IMR-90 (cell line): Measurements from ENCODE around the gene THSD7B. TPM values are rescaled to one million over a fixed set of nuclear protein-coding genes. Genes with fewer than 3 reads are reported as not detected.

Experiments used
- ATAC-seq: fragments of 200-7000 bp; cut with Tn5 transposase; 2 replicates; pipeline ENCODE4 v1.9.1; 2020; ENCODE audit warnings: low read depth, mild to moderate bottlenecking, moderate library complexity
- BruUV-seq: library from RNA; stranded (reverse); fragments of 400-500 nt; replicated peaks from 2 replicates; lab custom pipeline; 2021; lab: Mats Ljungman, UMichigan
- CTCF ChIA-PET: fragments of 300-600 bp; formaldehyde crosslinking; extraction: SDS; loops from one replicate; lab custom pipeline; 2021; ENCODE audit warnings: antibody characterized with exemption; lab: Yijun Ruan, JAX
- POLR2A ChIA-PET: fragments of 300-600 bp; sonication (Branson Sonifier 250); formaldehyde crosslinking; loops from one replicate; lab custom pipeline; 2022; ENCODE audit warnings: antibody characterized with exemption; ENCODE audit not compliant: unreplicated experiment; lab: Charles Lee
- DNase-seq: peaks from one replicate; pipeline ENCODE4 v3.0.0; 2013
- H2AFZ ChIP-seq: replicated peaks from 2 replicates; pipeline ENCODE3; 2013; ENCODE audit warnings: low read length, mild to moderate bottlenecking; ENCODE audit not compliant: poor library complexity
- H2AK5ac ChIP-seq: 2 replicates; pipeline ENCODE4 v1.6.1; 2013; ENCODE audit warnings: low read depth, low read length, inconsistent platforms
- H2AK9ac ChIP-seq: replicated peaks from 2 replicates; pipeline ENCODE3; 2013; ENCODE audit warnings: mild to moderate bottlenecking, low read depth, low read length, moderate library complexity; ENCODE audit not compliant: poor library complexity
- H2BK120ac ChIP-seq: 2 replicates; pipeline ENCODE4 v1.6.1; 2013; ENCODE audit warnings: low read depth, low read length, inconsistent platforms
- H2BK15ac ChIP-seq: 3 replicates; pipeline ENCODE4 v1.6.1; 2013; ENCODE audit warnings: low read depth, low read length, inconsistent platforms
- H2BK20ac ChIP-seq: 2 replicates; pipeline ENCODE4 v1.6.1; 2013; ENCODE audit warnings: low read depth, mild to moderate bottlenecking, inconsistent platforms, low read length, moderate library complexity
- H2BK5ac ChIP-seq: 2 replicates; pipeline ENCODE4 v1.6.1; 2013; ENCODE audit warnings: mild to moderate bottlenecking, low read depth, low read length, inconsistent platforms; ENCODE audit not compliant: poor library complexity, severe bottlenecking
- H3K14ac ChIP-seq: replicated peaks from 2 replicates; pipeline ENCODE4 v1.6.1; 2013; ENCODE audit warnings: low read depth, low read length, inconsistent platforms
- H3K18ac ChIP-seq: 2 replicates; pipeline ENCODE4 v1.6.1; 2013; ENCODE audit warnings: low read depth, low read length, control low read depth
- H3K23ac ChIP-seq: 2 replicates; pipeline ENCODE4 v1.6.1; 2013; ENCODE audit warnings: low read depth, low read length, inconsistent platforms
- H3K27ac ChIP-seq: 2 replicates; pipeline ENCODE4 v1.5.1; 2013; ENCODE audit warnings: mild to moderate bottlenecking, control low read depth, low read length; ENCODE audit not compliant: insufficient read depth
- H3K27me3 ChIP-seq: 2 replicates; pipeline ENCODE4 v1.6.1; 2013; ENCODE audit warnings: low read length; ENCODE audit not compliant: control insufficient read depth, insufficient read depth
- H3K36me3 ChIP-seq: 2 replicates; pipeline ENCODE4 v1.6.1; 2013; ENCODE audit warnings: low read length, mixed read lengths; ENCODE audit not compliant: control insufficient read depth, insufficient read depth
- H3K4ac ChIP-seq: 2 replicates; pipeline ENCODE4 v1.6.1; 2013; ENCODE audit warnings: low read depth, low read length, inconsistent platforms
- H3K4me1 ChIP-seq: 2 replicates; pipeline ENCODE4 v1.6.1; 2013; ENCODE audit warnings: low read length, mixed read lengths; ENCODE audit not compliant: control insufficient read depth, insufficient read depth
- H3K4me2 ChIP-seq: 2 replicates; pipeline ENCODE4 v1.6.1; 2013; ENCODE audit warnings: low read depth, mild to moderate bottlenecking, control low read depth, low read length, moderate library complexity
- H3K4me3 ChIP-seq: 2 replicates; pipeline ENCODE4 v1.5.1; 2013; ENCODE audit warnings: low read depth, mild to moderate bottlenecking, control low read depth, low read length, moderate library complexity; ENCODE audit not compliant: insufficient read depth
- H3K56ac ChIP-seq: 2 replicates; pipeline ENCODE4 v1.6.1; 2013; ENCODE audit warnings: low read length, inconsistent platforms; ENCODE audit not compliant: insufficient read depth; ENCODE audit errors: extremely low read depth
- H3K79me1 ChIP-seq, 2 experiments: 2 replicates each; pipeline ENCODE4 v1.6.1; 2013; ENCODE audit warnings: low read length in 2 of 2, inconsistent platforms in 1 of 2, low read depth in 1 of 2
- H3K9ac ChIP-seq: 2 replicates; pipeline ENCODE4 v1.6.1; 2013; ENCODE audit warnings: low read depth, low read length, control low read depth
- H3K9me1 ChIP-seq: 2 replicates; pipeline ENCODE4 v1.6.1; 2013; ENCODE audit warnings: low read length, inconsistent platforms; ENCODE audit not compliant: insufficient read depth
- H3K9me3 ChIP-seq: 2 replicates; pipeline ENCODE4 v1.6.1; 2013; ENCODE audit warnings: low read length; ENCODE audit not compliant: control insufficient read depth, insufficient read depth
- H4K20me1 ChIP-seq: 2 replicates; pipeline ENCODE4 v1.6.1; 2013; ENCODE audit warnings: low read length, inconsistent platforms; ENCODE audit not compliant: insufficient read depth
- H4K5ac ChIP-seq: 2 replicates; pipeline ENCODE4 v1.6.1; 2013; ENCODE audit warnings: mild to moderate bottlenecking, low read depth, low read length, control low read depth
- H4K8ac ChIP-seq, 2 experiments: 2 replicates each; pipeline ENCODE4 v1.6.1; 2013; ENCODE audit warnings: low read depth in 2 of 2, low read length in 2 of 2, control low read depth in 1 of 2, inconsistent platforms in 1 of 2
- H4K91ac ChIP-seq: 2 replicates; pipeline ENCODE4 v1.6.1; 2013; ENCODE audit warnings: low read depth, low read length, inconsistent platforms; ENCODE audit not compliant: insufficient read depth
- BHLHE40 ChIP-seq: fragments of 150-350 bp; IDR thresholded peaks from 2 replicates; pipeline ENCODE4 v1.6.1; 2016; ENCODE audit warnings: mild to moderate bottlenecking, low read depth, low read length
- CEBPB ChIP-seq: IDR thresholded peaks from 2 replicates; pipeline ENCODE4 v1.6.1; 2012; ENCODE audit warnings: low read depth, low read length, improper control_type of control experiment
- CHD1 ChIP-seq: IDR thresholded peaks from 2 replicates; pipeline ENCODE4 v1.6.1; 2012; ENCODE audit warnings: low read depth, low read length, improper control_type of control experiment
- ELK1 ChIP-seq: fragments of 150-350 bp; IDR thresholded peaks from 2 replicates; pipeline ENCODE4 v1.6.1; 2016; ENCODE audit warnings: low read depth, mild to moderate bottlenecking, low read length, moderate library complexity, borderline replicate concordance
- FOS ChIP-seq: fragments of 150-350 bp; IDR thresholded peaks from 2 replicates; pipeline ENCODE4 v1.6.1; 2016; ENCODE audit warnings: low read depth, low read length
- POLR2A ChIP-seq: IDR thresholded peaks from 2 replicates; pipeline ENCODE4 v1.6.1; 2012; ENCODE audit warnings: mild to moderate bottlenecking, low read depth, low read length
- RAD21 ChIP-seq: IDR thresholded peaks from 2 replicates; pipeline ENCODE4 v1.6.1; 2012; ENCODE audit warnings: low read length, improper control_type of control experiment
- RCOR1 ChIP-seq: IDR thresholded peaks from 2 replicates; pipeline ENCODE4 v1.6.1; 2012; ENCODE audit warnings: mild to moderate bottlenecking, low read length, improper control_type of control experiment; ENCODE audit not compliant: insufficient replicate concordance
- RFX5 ChIP-seq: IDR thresholded peaks from 2 replicates; pipeline ENCODE4 v1.8.0; 2012; ENCODE audit warnings: low read depth, mild to moderate bottlenecking, low read length, moderate library complexity
- SMC3 ChIP-seq: fragments of 150-350 bp; IDR thresholded peaks from 2 replicates; pipeline ENCODE4 v1.6.1; 2016; ENCODE audit warnings: low read depth, mild to moderate bottlenecking, antibody characterized with exemption, low read length, moderate library complexity
- WGBS, 2 experiments: methylation state at CpG; one replicate each; pipeline versions ENCODE4 v1.1.5 to v1.1.7; 2013; ENCODE audit warnings: missing lambda C conversion rate in 2 of 2; ENCODE audit not compliant: insufficient read length in 1 of 2; ENCODE audit errors: extremely low coverage in 2 of 2; 5-methylcytosine and 5-hydroxymethylcytosine counted together
- dilution Hi-C: fragments of 300-500 bp; cut with HindIII; formaldehyde crosslinking; loops from one replicate; pipeline ENCODE4 v1.14.3; 2018; ENCODE audit warnings: low sequenced_read_pairs; ENCODE audit not compliant: unreplicated experiment
- in situ Hi-C: fragments of 300-500 bp; cut with MboI; formaldehyde crosslinking; loops from 3 replicates; pipeline ENCODE4 v1.14.3; 2019; ENCODE audit warnings: low sequenced_read_pairs, inconsistent platforms, mixed read lengths
- intact Hi-C: fragments of 100-400 bp; cut with micrococcal nuclease; formaldehyde crosslinking; loops from 2 replicates; pipeline ENCODE4 v1.10.0; 2022
- polyA plus RNA-seq, 3 experiments: library from polyadenylated mRNA; depleted of rRNA; stranded (reverse); fragments of >200 nt; gene quantifications; 2 replicates each; pipeline ENCODE4 v1.2.3, GENCODE V29; 2012; ENCODE audit warnings: low replicate concordance in 1 of 3
- total RNA-seq: library from RNA; depleted of rRNA; stranded (reverse); fragments of >200 nt; gene quantifications from 2 replicates; pipeline ENCODE4 v1.2.3, GENCODE V29; 2012

Gene THSD7B
- total and polyA plus RNA-seq, 2 of the 4 experiments (the other 2 are of a cell fraction), result not detected

GRCh38 chr2:137718786-137719185 lies 953.4 kb downstream of the THSD7B start:
- Histone ChIP-seq H2AK9ac (no peak overlapping the region), H2BK5ac (no peak overlapping the region), H3K4me2 (no peak overlapping the region), H3K4ac (no peak overlapping the region), H4K20me1 (no peaks in the 10 kb centered on the region), H2BK20ac (no peak overlapping the region), H3K4me1 (no peaks in the 10 kb centered on the region), H2AFZ (no peak overlapping the region), H3K4me3 (no peak overlapping the region), H3K56ac (no peak overlapping the region), H3K9me1 (no peaks in the 10 kb centered on the region), H2AK5ac (no peak overlapping the region), H3K18ac (no peak overlapping the region), H2BK15ac (no peak overlapping the region), H3K27me3 (no peaks in the 10 kb centered on the region), H3K36me3 (no peaks in the 10 kb centered on the region), H3K9me3 (peaks cover 6% of the 10 kb centered on the region; the same call in 1 of the 2 replicates), H4K8ac (no peak overlapping the region), H3K79me1 (no peaks in the 10 kb centered on the region), H3K23ac (no peak overlapping the region), H4K5ac (no peak overlapping the region), H3K27ac (no peak overlapping the region), H3K14ac (no peak overlapping the region), H2BK120ac (no peak overlapping the region), H3K9ac (no peak overlapping the region), H4K91ac (no peak overlapping the region)
- ChIA-PET CTCF (no interaction called here), POLR2A (no interaction called here)
- no CpG with 5 or more reads among the region's 3 CpGs for WGBS, 2 experiments
- in situ Hi-C loops (no loop called here), intact Hi-C loops (no loop called here), dilution Hi-C loops (no loop called here)
- ATAC-seq (no peak), DNase-seq (no peak)
- no TSS peak for BruUV-seq
- no peak for TF ChIP-seq RFX5
- no peak for TF ChIP-seq BHLHE40
- no peak for TF ChIP-seq CHD1
- TF ChIP-seq RAD21, result no peak
- no peak for TF ChIP-seq CEBPB
- TF ChIP-seq FOS, result no peak
- TF ChIP-seq POLR2A, result no peak
- no peak for TF ChIP-seq RCOR1
- no peak for TF ChIP-seq ELK1
- TF ChIP-seq SMC3, result no peak
